H9 (cell line): Measurements from ENCODE around the gene HSP90B1. TPM values are rescaled to one million over a fixed set of nuclear protein-coding genes. Genes with fewer than 3 reads are reported as not detected.

ENCODE experiments used
- DNase-seq: peaks from one replicate; pipeline ENCODE4 v3.0.0-alpha.2; 2017
- H2AFZ ChIP-seq: one replicate; pipeline ENCODE4 v1.6.1; 2013; ENCODE audit warnings: mild to moderate bottlenecking, low read length, control low read depth, moderate library complexity
- H2AK5ac ChIP-seq: 2 replicates; pipeline ENCODE4 v1.6.1; 2013; ENCODE audit warnings: low read length, control low read depth, mixed read lengths; ENCODE audit not compliant: insufficient read length
- H2BK120ac ChIP-seq: one replicate; pipeline ENCODE4 v1.6.1; 2013; ENCODE audit warnings: low read depth, mild to moderate bottlenecking, low read length, control low read depth, inconsistent platforms; ENCODE audit not compliant: poor library complexity, severe bottlenecking
- H2BK12ac ChIP-seq: 2 replicates; pipeline ENCODE4 v1.6.1; 2013; ENCODE audit warnings: low read length, control low read depth, mixed read lengths, low read depth; ENCODE audit not compliant: insufficient read length
- H2BK15ac ChIP-seq: 2 replicates; pipeline ENCODE4 v1.6.1; 2013; ENCODE audit warnings: low read depth, low read length, control low read depth
- H2BK20ac ChIP-seq: one replicate; pipeline ENCODE4 v1.6.1; 2013; ENCODE audit warnings: low read depth, mild to moderate bottlenecking, low read length, control low read depth, inconsistent platforms; ENCODE audit not compliant: poor library complexity, severe bottlenecking
- H2BK5ac ChIP-seq: 2 replicates; pipeline ENCODE4 v1.6.1; 2013; ENCODE audit warnings: low read length, control low read depth, mixed read lengths; ENCODE audit not compliant: insufficient read length
- H3K14ac ChIP-seq: 2 replicates; pipeline ENCODE4 v1.6.1; 2013; ENCODE audit warnings: low read length, control low read depth; ENCODE audit not compliant: insufficient read depth
- H3K18ac ChIP-seq: 2 replicates; pipeline ENCODE4 v1.6.1; 2013; ENCODE audit warnings: low read depth, mild to moderate bottlenecking, mixed read lengths, low read length, control low read depth; ENCODE audit not compliant: insufficient read length
- H3K23ac ChIP-seq: 2 replicates; pipeline ENCODE4 v1.6.1; 2013; ENCODE audit warnings: low read length, control low read depth, mixed read lengths, low read depth; ENCODE audit not compliant: insufficient read length
- H3K23me2 ChIP-seq: 2 replicates; pipeline ENCODE4 v1.6.1; 2013; ENCODE audit warnings: low read depth, mild to moderate bottlenecking, mixed read lengths, low read length, control low read depth; ENCODE audit not compliant: insufficient read length, poor library complexity, severe bottlenecking
- H3K27ac ChIP-seq: 2 replicates; pipeline ENCODE4 v1.5.1; 2013; ENCODE audit warnings: low read length, control low read depth, mixed read lengths, low read depth; ENCODE audit not compliant: insufficient read length
- H3K27me3 ChIP-seq: 2 replicates; pipeline ENCODE4 v1.6.1; 2013; ENCODE audit warnings: low read length, control low read depth, inconsistent platforms; ENCODE audit not compliant: insufficient read depth
- H3K4ac ChIP-seq: 2 replicates; pipeline ENCODE4 v1.6.1; 2013; ENCODE audit warnings: low read depth, mild to moderate bottlenecking, control low read depth, inconsistent platforms, low read length, moderate library complexity
- H3K4me1 ChIP-seq: 2 replicates; pipeline ENCODE4 v1.6.1; 2013; ENCODE audit warnings: low read length, control low read depth, inconsistent platforms; ENCODE audit not compliant: insufficient read depth
- H3K4me2 ChIP-seq: 2 replicates; pipeline ENCODE4 v1.6.1; 2013; ENCODE audit warnings: low read length, control low read depth, mixed read lengths; ENCODE audit not compliant: insufficient read length, insufficient read depth
- H3K56ac ChIP-seq: 2 replicates; pipeline ENCODE4 v1.6.1; 2013; ENCODE audit warnings: low read depth, mild to moderate bottlenecking, mixed read lengths, low read length, control low read depth; ENCODE audit not compliant: insufficient read length
- H3K79me1 ChIP-seq: 2 replicates; pipeline ENCODE4 v1.6.1; 2013; ENCODE audit warnings: low read depth, mild to moderate bottlenecking, moderate library complexity, low read length, control low read depth, inconsistent platforms; ENCODE audit not compliant: insufficient read depth, poor library complexity, severe bottlenecking
- H3K79me2 ChIP-seq: 2 replicates; pipeline ENCODE4 v1.6.1; 2013; ENCODE audit warnings: low read length, control low read depth, inconsistent platforms; ENCODE audit not compliant: insufficient read depth
- H3K9ac ChIP-seq: 2 replicates; pipeline ENCODE4 v1.6.1; 2013; ENCODE audit warnings: low read length, control low read depth, mixed read lengths; ENCODE audit not compliant: insufficient read length; ENCODE audit errors: extremely low read depth
- H3K9me3 ChIP-seq: one replicate; pipeline ENCODE4 v1.6.1; 2013; ENCODE audit warnings: low read depth, low read length, inconsistent platforms; ENCODE audit not compliant: control insufficient read depth
- H3T11ph ChIP-seq: one replicate; pipeline ENCODE4 v1.6.1; 2013; ENCODE audit warnings: mild to moderate bottlenecking, low read length, control low read depth, inconsistent platforms
- H4K20me1 ChIP-seq: one replicate; pipeline ENCODE4 v1.6.1; 2013; ENCODE audit not compliant: control insufficient read depth, insufficient read length, insufficient read depth
- H4K5ac ChIP-seq: 2 replicates; pipeline ENCODE4 v1.6.1; 2013; ENCODE audit warnings: low read depth, mild to moderate bottlenecking, mixed read lengths, low read length, control low read depth; ENCODE audit not compliant: insufficient read length
- H4K8ac ChIP-seq: replicated peaks from 2 replicates; pipeline ENCODE4 v1.6.1; 2013; ENCODE audit warnings: low read length, control low read depth, mixed read lengths, low read depth; ENCODE audit not compliant: insufficient read length
- H4K91ac ChIP-seq: 2 replicates; pipeline ENCODE4 v1.6.1; 2013; ENCODE audit warnings: low read depth, mild to moderate bottlenecking, moderate library complexity, mixed read lengths, low read length, control low read depth; ENCODE audit not compliant: insufficient read length
- H3K27ac Mint-ChIP-seq, 3 experiments: 2 replicates in 2 of 3; 3 replicates in 1 of 3; pipeline ENCODE4 v1.8.0; 2020 to 2021; ENCODE audit warnings: mixed read lengths in 3 of 3, mild to moderate bottlenecking in 1 of 3, moderate library complexity in 1 of 3
- H3K27me3 Mint-ChIP-seq: 2 replicates; pipeline ENCODE4 v1.8.0; 2021; ENCODE audit warnings: low read depth, mild to moderate bottlenecking, moderate library complexity, mixed read lengths
- H3K36me3 Mint-ChIP-seq, 3 experiments: 2 replicates in 2 of 3; 3 replicates in 1 of 3; pipeline ENCODE4 v1.8.0; 2020 to 2021; ENCODE audit warnings: low read depth in 3 of 3, mixed read lengths in 3 of 3; ENCODE audit not compliant: insufficient read depth in 1 of 3
- H3K4me1 Mint-ChIP-seq, 2 experiments: 2 replicates each; pipeline ENCODE4 v1.8.0; 2020; ENCODE audit warnings: mixed read lengths in 2 of 2
- H3K4me3 Mint-ChIP-seq, 2 experiments: 2 replicates in 1 of 2; 3 replicates in 1 of 2; pipeline ENCODE4 v1.8.0; 2020 to 2021; ENCODE audit warnings: mild to moderate bottlenecking in 2 of 2, mixed read lengths in 2 of 2, moderate library complexity in 1 of 2
- H3K9me3 Mint-ChIP-seq, 2 experiments: 2 replicates in 1 of 2; 3 replicates in 1 of 2; pipeline ENCODE4 v1.8.0; 2020; ENCODE audit warnings: mild to moderate bottlenecking in 2 of 2, mixed read lengths in 2 of 2, moderate library complexity in 1 of 2
- CTCF ChIP-seq: fragments of 200-600 bp; sonication (generic); conservative IDR thresholded peaks from 3 replicates; pipeline ENCODE4 v1.8.0; 2021; ENCODE audit warnings: antibody characterized with exemption, mild to moderate bottlenecking
- total RNA-seq: library from RNA; stranded (reverse); gene quantifications from 2 replicates; pipeline ENCODE4 v1.2.1, GENCODE V29; 2021

Gene HSP90B1
- total RNA-seq, 1 experiment from 2014 or later: 737 TPM

- Histone ChIP-seq H3K14ac (no peak overlapping the region), H4K91ac (no peak overlapping the region), H3K79me2 (no peaks in the 10 kb centered on the region), H2BK12ac (no peak overlapping the region), H3K23ac (no peak overlapping the region), H2BK20ac (no peak overlapping the region), H3K27ac (no peak overlapping the region), H3K23me2 (no peaks in the 10 kb centered on the region), H4K8ac (no peak overlapping the region), H2AFZ (no peak overlapping the region), H3K79me1 (no peaks in the 10 kb centered on the region), H3K18ac (no peak overlapping the region), H3K4me2 (no peak overlapping the region), H2BK15ac (no peak overlapping the region), H2BK5ac (no peak overlapping the region), H3K9me3 (no peaks in the 10 kb centered on the region), H3K4me1 (peaks cover 4% of the 10 kb centered on the region; the same call in 1 of the 2 replicates), H3T11ph (no peak overlapping the region), H2BK120ac (no peak overlapping the region), H3K27me3 (no peaks in the 10 kb centered on the region), H4K20me1 (no peaks in the 10 kb centered on the region), H4K5ac (no peak overlapping the region), H3K4ac (no peak overlapping the region), H3K9ac (no peak overlapping the region), H3K56ac (no peak overlapping the region), H2AK5ac (no peak overlapping the region)
- H3K27ac Mint-ChIP-seq: no peak overlapping the region
- no peaks in the 10 kb centered on the region; a peak in 1 of 7 replicates for H3K36me3 Mint-ChIP-seq
- H3K9me3 Mint-ChIP-seq: no peaks in the 10 kb centered on the region; a peak in 1 of 5 replicates
- DNase-seq: no peak
- peaks cover 5 to 8% of the 10 kb centered on the region in 2 experiments; a peak in 3 of 4 replicates for H3K4me1 Mint-ChIP-seq
- TF ChIP-seq CTCF: no peak
- no peak overlapping the region for H3K4me3 Mint-ChIP-seq
- H3K27me3 Mint-ChIP-seq: peaks cover 12% of the 10 kb centered on the region
These were observed 22.0 kb upstream of the HSP90B1 start for GRCh38 chr12:103908246-103908541.
